Measurements from ENCODE around the gene IMP4.

The IMP4 gene

GRCh38 chr2:130351711-130352110 lies 9.0 kb downstream of the IMP4 start:
- TF ChIP-seq CTCF (IDR thresholded peaks at IDR 0.05; ENCODE audit: low read depth, low read length): no peak

GRCh38 chr2:130352237-130352636 lies 9.5 kb downstream of the IMP4 start:
- TF ChIP-seq CTCF (IDR thresholded peaks at IDR 0.05; ENCODE audit: low read depth, low read length): no peak
- DNase-seq (ENCODE audit: extremely low read depth, low read depth): no peak

More at GRCh38 chr2:130351711-130352110, 9.0 kb downstream of the IMP4 start:
- DNase-seq (ENCODE audit: extremely low read depth, low read depth): no peak

- TF ChIP-seq CTCF (IDR thresholded peaks at IDR 0.05; ENCODE audit: low read depth, low read length): no peak
- no peak for DNase-seq (ENCODE audit: extremely low read depth, low read depth)
These were observed 10.8 kb downstream of the IMP4 start for GRCh38 chr2:130353291-130354138.

GRCh38 chr2:130354139-130354428 lies 11.4 kb downstream of the IMP4 start:
- TF ChIP-seq CTCF (IDR thresholded peaks at IDR 0.05; ENCODE audit: low read depth, low read length): no peak

GRCh38 chr2:130355172-130355577 lies 12.5 kb downstream of the IMP4 start:
- TF ChIP-seq CTCF (IDR thresholded peaks at IDR 0.05; ENCODE audit: low read depth, low read length): no peak
- DNase-seq (ENCODE audit: extremely low read depth, low read depth): no peak

More at GRCh38 chr2:130354139-130354428, 11.4 kb downstream of the IMP4 start:
- no peak for DNase-seq (ENCODE audit: extremely low read depth, low read depth)

GRCh38 chr2:130355578-130356431 lies 13.1 kb downstream of the IMP4 start, which contains the start of gene PTPN18:
TSS of gene PTPN18 (plus strand) at chr2:130356056. CDS start at chr2:130356108, 52 bp downstream.
- peak; percentile 65 for DNase-seq (ENCODE audit: extremely low read depth, low read depth)
- peak; percentile 32 for TF ChIP-seq CTCF (IDR thresholded peaks at IDR 0.05; ENCODE audit: low read depth, low read length)

GRCh38 chr2:130357864-130358263 lies 15.2 kb downstream of the IMP4 start:
- no peak for DNase-seq (ENCODE audit: extremely low read depth, low read depth)
- no peak for TF ChIP-seq CTCF (IDR thresholded peaks at IDR 0.05; ENCODE audit: low read depth, low read length)

Data from AG09319 (cell line).